ENCODE results near the gene IP6K1. TPM values are rescaled to one million over a fixed set of nuclear protein-coding genes. Genes with fewer than 3 reads are reported as not detected.

Gene IP6K1
- total RNA-seq, 2 experiments from 2014 or later = 27.4 to 30.9 TPM

GRCh38 chr3:49745986-49746385, 40.4 kb downstream of the IP6K1 start:
- POLR2A ChIA-PET = no interaction called here
- intact Hi-C loops (cut with micrococcal nuclease; ENCODE audit: unreplicated experiment) = no loop called here

DNA sequence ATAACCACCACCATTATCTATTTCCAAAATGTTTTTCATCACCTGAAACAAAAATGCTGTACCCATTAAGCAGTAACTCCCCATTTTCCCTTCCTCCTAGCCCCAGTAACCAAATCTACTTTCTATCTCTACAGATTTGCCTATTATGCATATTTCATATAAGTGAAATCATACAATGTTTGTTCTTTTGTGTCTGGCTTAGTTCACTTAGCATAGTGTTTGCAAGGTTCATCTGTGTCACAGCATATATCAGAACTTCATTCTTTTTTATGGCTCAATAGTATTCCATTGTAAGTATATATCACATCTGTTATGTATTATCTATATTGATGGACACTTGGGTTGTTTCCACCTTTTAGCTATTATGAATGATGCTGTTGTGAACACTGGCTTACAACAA, 45.9 kb downstream of the IP6K1 start:
- Histone ChIP-seq H3K4me1 (ENCODE audit: insufficient read depth, low read length, poor library complexity, severe bottlenecking) (no peaks in the 10 kb centered on the region), H3K36me3 (ENCODE audit: insufficient read depth, low read length) (peaks cover 33% of the 10 kb centered on the region), H3K27ac (ENCODE audit: low read depth, low read length, poor library complexity, severe bottlenecking) (no peak overlapping the region), H2AFZ (ENCODE audit: low read length) (no peak overlapping the region), H3K4me2 (ENCODE audit: low read length) (no peak overlapping the region), H3K9me2 (ENCODE audit: insufficient read depth, low read length) (no peaks in the 10 kb centered on the region), H3K9me3 (ENCODE audit: low read length) (no peaks in the 10 kb centered on the region), H3K4me3 (ENCODE audit: low read depth, low read length, poor library complexity, severe bottlenecking) (no peak overlapping the region), H3K79me2 (ENCODE audit: insufficient read depth, low read depth, low read length) (no peaks in the 10 kb centered on the region), H4K20me1 (ENCODE audit: insufficient read depth, low read length) (no peaks in the 10 kb centered on the region)
- ChIA-PET POLR2A (no interaction called here), CTCF (ENCODE audit: unreplicated experiment) (no interaction called here)
- DNase-seq (ENCODE audit: low spot score) = no peak
- no TSS peak for BruUV-seq (replicated peaks)
- TF ChIP-seq CTCF (conservative IDR thresholded peaks at IDR 0.05; ENCODE audit: low read length) (no peak), EZH2phosphoT487 (IDR thresholded peaks at IDR 0.05; ENCODE audit: borderline replicate concordance, low read depth, low read length) (no peak)
- intact Hi-C loops (cut with micrococcal nuclease; ENCODE audit: unreplicated experiment) = no loop called here

More at GRCh38 chr3:49745986-49746385, 40.4 kb downstream of the IP6K1 start:
- H3K36me3 ChIP-seq (ENCODE audit: insufficient read depth, low read length) = peaks cover 12% of the 10 kb centered on the region; the same call in 1 of the 2 replicates
- no peaks in the 10 kb centered on the region for H3K4me1 ChIP-seq (ENCODE audit: insufficient read depth, low read length, poor library complexity, severe bottlenecking)
- H3K9me2 ChIP-seq (ENCODE audit: insufficient read depth, low read length) = no peaks in the 10 kb centered on the region
- TF ChIP-seq CTCF (conservative IDR thresholded peaks at IDR 0.05; ENCODE audit: low read length) = no peak
- no peak for TF ChIP-seq EZH2phosphoT487 (IDR thresholded peaks at IDR 0.05; ENCODE audit: borderline replicate concordance, low read depth, low read length)
- BruUV-seq (replicated peaks) = no TSS peak
- H3K79me2 ChIP-seq (ENCODE audit: insufficient read depth, low read depth, low read length) = no peaks in the 10 kb centered on the region; the same call in 1 of the 2 replicates
- no peak for DNase-seq (ENCODE audit: low spot score)
- H4K20me1 ChIP-seq (ENCODE audit: insufficient read depth, low read length) = no peaks in the 10 kb centered on the region
- no peak overlapping the region for H3K27ac ChIP-seq (ENCODE audit: low read depth, low read length, poor library complexity, severe bottlenecking)
- H3K9me3 ChIP-seq (ENCODE audit: low read length) = no peaks in the 10 kb centered on the region
- no peak overlapping the region for H2AFZ ChIP-seq (ENCODE audit: low read length)
- no peak overlapping the region for H3K4me3 ChIP-seq (ENCODE audit: low read depth, low read length, poor library complexity, severe bottlenecking)
- CTCF ChIA-PET (ENCODE audit: unreplicated experiment) = no interaction called here
- H3K4me2 ChIP-seq (ENCODE audit: low read length) = no peak overlapping the region

DNA sequence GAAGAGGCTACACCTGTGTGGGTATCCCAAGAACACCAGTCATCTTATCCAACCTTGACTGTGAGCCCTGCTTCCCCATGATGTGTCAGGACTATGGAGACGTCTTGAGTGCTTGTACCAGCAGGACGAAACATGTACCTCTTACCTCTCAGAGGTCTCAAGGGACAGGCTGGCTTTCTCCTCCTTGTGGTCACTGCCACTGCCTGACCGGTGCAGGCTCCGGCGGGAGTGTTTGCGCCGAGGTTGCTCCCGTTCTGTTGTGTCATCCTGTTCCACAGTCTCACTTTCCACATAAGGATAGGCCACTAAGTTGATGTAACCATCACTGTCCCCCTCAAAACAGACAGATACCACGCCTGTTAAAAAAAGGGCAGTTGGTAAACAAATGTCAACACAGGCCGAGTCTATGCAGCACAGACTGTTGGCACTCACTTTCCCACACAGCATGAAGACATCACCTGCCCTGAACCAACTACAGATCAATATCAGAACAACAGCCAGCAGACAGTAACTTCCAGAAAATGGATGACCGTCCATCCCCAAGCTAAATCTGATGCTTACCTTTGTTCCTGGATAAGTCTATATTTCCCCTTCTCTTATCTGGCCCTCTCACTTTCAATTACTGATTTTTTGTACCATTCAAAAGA, 48.2 kb downstream of the IP6K1 start:
- no TSS peak for BruUV-seq (replicated peaks)
- Histone ChIP-seq H3K9me2 (ENCODE audit: insufficient read depth, low read length) (no peaks in the 10 kb centered on the region), H3K4me3 (ENCODE audit: low read depth, low read length, poor library complexity, severe bottlenecking) (no peak overlapping the region), H3K79me2 (ENCODE audit: insufficient read depth, low read depth, low read length) (no peaks in the 10 kb centered on the region), H3K36me3 (ENCODE audit: insufficient read depth, low read length) (peaks cover 46% of the 10 kb centered on the region), H3K4me1 (ENCODE audit: insufficient read depth, low read length, poor library complexity, severe bottlenecking) (no peaks in the 10 kb centered on the region), H3K4me2 (ENCODE audit: low read length) (no peak overlapping the region), H3K9me3 (ENCODE audit: low read length) (no peaks in the 10 kb centered on the region), H2AFZ (ENCODE audit: low read length) (no peak overlapping the region), H4K20me1 (ENCODE audit: insufficient read depth, low read length) (no peaks in the 10 kb centered on the region), H3K27ac (ENCODE audit: low read depth, low read length, poor library complexity, severe bottlenecking) (no peak overlapping the region)
- POLR2A ChIA-PET = no interaction called here
- intact Hi-C loops (cut with micrococcal nuclease; ENCODE audit: unreplicated experiment) = no loop called here
- no peak for DNase-seq (ENCODE audit: low spot score)
- CTCF ChIA-PET (ENCODE audit: unreplicated experiment) = no interaction called here
- TF ChIP-seq CTCF (conservative IDR thresholded peaks at IDR 0.05; ENCODE audit: low read length) (no peak), EZH2phosphoT487 (IDR thresholded peaks at IDR 0.05; ENCODE audit: borderline replicate concordance, low read depth, low read length) (no peak)
